ENCODE measurements around the gene SLC44A5. TPM values are rescaled to one million over a fixed set of nuclear protein-coding genes. Genes with fewer than 3 reads are reported as not detected.
"Not testable (repeated sequence)": the region's sequence is repeated elsewhere in the genome, so short reads cannot be mapped to it uniquely, and the experiment has no call there.

Gene SLC44A5
- polyA plus RNA-seq, 3 donors from 2014 or later = 0.25 to 0.88 TPM; not detected in 1

- Mint-ChIP-seq H3K27ac (no peak overlapping the region), H3K4me3 (peak overlapping the region; percentile 62 to 79 (median 73)), H3K27me3 (ENCODE audit: low read depth in 3 of 3) (peaks cover 18 to 25% (median 18%) of the 10 kb centered on the region in 3 donors), H3K9me3 (peaks cover 0 to 9% (median 2%) of the 10 kb centered on the region in 6 donors), H3K4me1 (peaks cover 19 to 23% of the 10 kb centered on the region in 2 donors), H3K36me3 (no peaks in the 10 kb centered on the region)
- DNase-seq = peak in 2 of 3 donors; percentile 0 to 4
Observed at GRCh38 chr1:75615613-75616435, 4.9 kb upstream of the SLC44A5 start.

- peaks cover 18 to 28% (median 19%) of the 10 kb centered on the region in 3 donors for H3K27me3 Mint-ChIP-seq (ENCODE audit: low read depth in 3 of 3)
- peaks cover 0 to 9% (median 2%) of the 10 kb centered on the region in 6 donors for H3K9me3 Mint-ChIP-seq
- peaks cover 19 to 23% of the 10 kb centered on the region in 2 donors for H3K4me1 Mint-ChIP-seq
- H3K36me3 Mint-ChIP-seq = no peaks in the 10 kb centered on the region
- peak overlapping the region; percentile 62 to 79 (median 73) for H3K4me3 Mint-ChIP-seq
- H3K27ac Mint-ChIP-seq = no peak overlapping the region
- DNase-seq = no peak
Observed at GRCh38 chr1:75614399-75614756, 3.5 kb upstream of the SLC44A5 start.

- no peak for DNase-seq
- Mint-ChIP-seq H3K27me3 (ENCODE audit: low read depth in 3 of 3) (peaks cover 14 to 30% (median 16%) of the 10 kb centered on the region in 3 donors), H3K4me3 (peak overlapping the region in 2 of 5 donors; percentile 76 to 79), H3K36me3 (no peaks in the 10 kb centered on the region), H3K9me3 (peaks cover 0 to 9% (median under 1%) of the 10 kb centered on the region in 6 donors), H3K27ac (no peak overlapping the region), H3K4me1 (peaks cover 19 to 23% of the 10 kb centered on the region in 2 donors)
Observed at GRCh38 chr1:75613916-75614315, 3.0 kb upstream of the SLC44A5 start.

GRCh38 chr1:75612976-75613375, 2.1 kb upstream of the SLC44A5 start:
- DNase-seq = no peak
- peaks cover 14 to 34% (median 14%) of the 10 kb centered on the region in 3 donors for H3K27me3 Mint-ChIP-seq (ENCODE audit: low read depth in 3 of 3)
- H3K9me3 Mint-ChIP-seq = peaks cover 0 to 13% (median 2%) of the 10 kb centered on the region in 6 donors
- H3K4me1 Mint-ChIP-seq = peaks cover 19 to 23% of the 10 kb centered on the region in 2 donors
- H3K27ac Mint-ChIP-seq = no peak overlapping the region
- no peak overlapping the region for H3K4me3 Mint-ChIP-seq
- no peaks in the 10 kb centered on the region for H3K36me3 Mint-ChIP-seq

GRCh38 chr1:75602486-75602885, 8.4 kb downstream of the SLC44A5 start:
- Mint-ChIP-seq H3K4me1 (no peaks in the 10 kb centered on the region), H3K4me3 (no peak overlapping the region), H3K27me3 (ENCODE audit: low read depth in 3 of 3) (peaks cover 2 to 3% (median 2%) of the 10 kb centered on the region in 3 donors), H3K9me3 (peaks cover 0 to 6% (median 5%) of the 10 kb centered on the region in 6 donors), H3K36me3 (no peaks in the 10 kb centered on the region), H3K27ac (no peak overlapping the region)
- no peak for DNase-seq

GRCh38 chr1:75600781-75601180, 10.1 kb downstream of the SLC44A5 start:
- no peak for DNase-seq
- Mint-ChIP-seq H3K4me1 (no peaks in the 10 kb centered on the region), H3K36me3 (no peaks in the 10 kb centered on the region), H3K27me3 (ENCODE audit: low read depth in 3 of 3) (peaks cover 0 to 2% (median 2%) of the 10 kb centered on the region in 3 donors), H3K27ac (no peak overlapping the region), H3K4me3 (no peak overlapping the region), H3K9me3 (peaks cover 0 to 3% (median 0%) of the 10 kb centered on the region in 6 donors)

- H3K36me3 Mint-ChIP-seq = no peaks in the 10 kb centered on the region
- H3K4me3 Mint-ChIP-seq = no peak overlapping the region
- DNase-seq = no peak
- no peaks in the 10 kb centered on the region for H3K4me1 Mint-ChIP-seq
- H3K9me3 Mint-ChIP-seq = peaks cover 0 to 7% (median 3%) of the 10 kb centered on the region in 6 donors
- no peak overlapping the region for H3K27ac Mint-ChIP-seq
- no peaks in the 10 kb centered on the region for H3K27me3 Mint-ChIP-seq (ENCODE audit: low read depth in 3 of 3)
Observed at GRCh38 chr1:75594327-75594726, 16.6 kb downstream of the SLC44A5 start.

- not testable (repeated sequence) for H3K27ac Mint-ChIP-seq
Observed at GRCh38 chr1:75593457-75593856, 17.5 kb downstream of the SLC44A5 start.

GRCh38 chr1:75589637-75590036, 21.3 kb downstream of the SLC44A5 start:
- Mint-ChIP-seq H3K27ac (no peak overlapping the region), H3K4me3 (no peak overlapping the region), H3K27me3 (ENCODE audit: low read depth in 3 of 3) (no peaks in the 10 kb centered on the region)

More at GRCh38 chr1:75593457-75593856, 17.5 kb downstream of the SLC44A5 start:
- H3K36me3 Mint-ChIP-seq; H3K9me3 Mint-ChIP-seq; H3K4me1 Mint-ChIP-seq; DNase-seq; H3K27me3 Mint-ChIP-seq (ENCODE audit: low read depth in 3 of 3); H3K4me3 Mint-ChIP-seq: not testable (repeated sequence)

GRCh38 chr1:75588779-75589475, 22.0 kb downstream of the SLC44A5 start:
- no peaks in the 10 kb centered on the region for H3K4me1 Mint-ChIP-seq
- peaks cover 0 to 7% (median 1%) of the 10 kb centered on the region in 6 donors for H3K9me3 Mint-ChIP-seq
- H3K27me3 Mint-ChIP-seq (ENCODE audit: low read depth in 3 of 3) = no peaks in the 10 kb centered on the region
- no peaks in the 10 kb centered on the region for H3K36me3 Mint-ChIP-seq
- no peak overlapping the region for H3K27ac Mint-ChIP-seq
- H3K4me3 Mint-ChIP-seq = no peak overlapping the region
- no peak for DNase-seq

More at GRCh38 chr1:75589637-75590036, 21.3 kb downstream of the SLC44A5 start:
- Mint-ChIP-seq H3K4me1 (no peaks in the 10 kb centered on the region), H3K9me3 (peaks cover 0 to 7% (median 2%) of the 10 kb centered on the region in 6 donors), H3K36me3 (no peaks in the 10 kb centered on the region)
- DNase-seq = no peak

GRCh38 chr1:75587692-75588091, 23.2 kb downstream of the SLC44A5 start:
- Mint-ChIP-seq H3K27ac (no peak overlapping the region), H3K4me3 (no peak overlapping the region), H3K27me3 (ENCODE audit: low read depth in 3 of 3) (no peaks in the 10 kb centered on the region), H3K9me3 (peaks cover 0 to 7% (median under 1%) of the 10 kb centered on the region in 6 donors), H3K36me3 (no peaks in the 10 kb centered on the region), H3K4me1 (no peaks in the 10 kb centered on the region)
- DNase-seq = no peak

GRCh38 chr1:75583282-75583681, 27.6 kb downstream of the SLC44A5 start:
- DNase-seq = no peak
- H3K4me3 Mint-ChIP-seq = no peak overlapping the region
- H3K36me3 Mint-ChIP-seq = no peaks in the 10 kb centered on the region
- H3K9me3 Mint-ChIP-seq = peaks cover 0 to 7% (median 0%) of the 10 kb centered on the region in 6 donors
- peaks cover 0 to 3% (median 2%) of the 10 kb centered on the region in 3 donors for H3K27me3 Mint-ChIP-seq (ENCODE audit: low read depth in 3 of 3)
- no peak overlapping the region for H3K27ac Mint-ChIP-seq
- H3K4me1 Mint-ChIP-seq = no peaks in the 10 kb centered on the region

- peaks cover 0 to 8% (median 0%) of the 10 kb centered on the region in 6 donors for H3K9me3 Mint-ChIP-seq
- no peak for DNase-seq
- H3K4me3 Mint-ChIP-seq = no peak overlapping the region
- H3K27me3 Mint-ChIP-seq (ENCODE audit: low read depth in 3 of 3) = peaks cover 0 to 5% (median 2%) of the 10 kb centered on the region in 3 donors
- H3K27ac Mint-ChIP-seq = no peak overlapping the region
- no peaks in the 10 kb centered on the region for H3K36me3 Mint-ChIP-seq
- H3K4me1 Mint-ChIP-seq = no peaks in the 10 kb centered on the region
Observed at GRCh38 chr1:75582725-75583261, 28.1 kb downstream of the SLC44A5 start.

- Mint-ChIP-seq H3K27me3 (ENCODE audit: low read depth in 3 of 3) (peaks cover 0 to 5% (median 3%) of the 10 kb centered on the region in 3 donors), H3K4me1 (no peaks in the 10 kb centered on the region), H3K27ac (no peak overlapping the region), H3K9me3 (peaks cover 0 to 9% (median 0%) of the 10 kb centered on the region in 6 donors), H3K36me3 (no peaks in the 10 kb centered on the region), H3K4me3 (no peak overlapping the region)
- DNase-seq = no peak
Observed at GRCh38 chr1:75579046-75579445, 31.9 kb downstream of the SLC44A5 start.

Data from immature natural killer cell (primary cell).